Tongue (tissue), 3 donors: ENCODE data around the gene SCYL1. TPM values are rescaled to one million over a fixed set of nuclear protein-coding genes. Genes with fewer than 3 reads are reported as not detected.

Source experiments
- DNase-seq: peaks from one replicate; pipeline ENCODE4 v3.0.0-alpha.2; 2015
- small RNA-seq: library from RNA; depleted of rRNA; stranded (forward); fragments of <200 nt; gene quantifications from one replicate; pipeline ENCODE3, GENCODE V24; 2014; ENCODE audit warnings: low replicate concordance
- total RNA-seq: library from RNA; depleted of rRNA; stranded (reverse); fragments of >200 nt; gene quantifications from one replicate; pipeline ENCODE4 v1.2.3, GENCODE V29; 2014

The SCYL1 gene
- total RNA-seq, 1 donor from 2014 or later, result 33.8 TPM

DNA sequence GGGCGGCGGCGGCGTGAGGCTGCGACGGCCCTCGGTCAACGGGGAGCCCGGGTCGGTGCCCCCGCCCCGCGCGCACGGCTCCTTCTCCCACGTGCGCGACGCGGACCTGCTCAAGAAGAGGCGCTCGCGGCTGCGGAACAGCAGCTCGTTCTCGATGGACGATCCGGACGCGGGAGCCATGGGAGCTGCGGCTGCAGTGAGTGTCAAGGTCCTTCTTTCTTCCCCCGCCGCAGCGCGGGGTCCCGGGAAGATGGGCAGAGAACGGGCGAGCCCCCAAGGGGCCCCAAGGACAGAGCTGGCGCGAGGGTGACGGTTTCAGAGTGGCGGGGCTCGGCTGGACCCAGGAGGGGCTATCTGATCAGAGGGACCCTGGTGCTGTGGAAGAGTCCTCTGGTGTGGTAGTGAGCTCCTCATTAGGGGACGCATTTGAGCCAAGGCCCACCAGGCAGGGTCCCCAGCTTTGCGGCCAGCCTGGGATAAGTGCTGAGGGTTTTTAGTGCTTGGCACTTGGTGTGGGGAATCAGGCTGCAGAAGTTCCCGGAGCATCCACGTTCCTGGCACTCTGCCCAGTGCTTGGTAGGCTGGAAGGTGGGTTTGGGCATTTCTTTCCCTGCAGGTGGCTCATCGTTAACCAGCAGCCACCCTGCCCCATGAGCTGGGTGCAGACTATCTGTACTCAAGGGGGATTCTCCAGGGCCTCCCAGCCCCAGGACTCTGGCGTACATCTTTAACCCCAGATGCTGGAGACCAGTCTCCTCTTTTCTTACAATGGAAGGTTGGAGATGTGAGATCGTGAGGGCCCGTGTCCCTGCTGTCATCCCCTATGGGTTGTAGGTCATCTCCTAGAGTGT lies 60.7 kb downstream of the SCYL1 start:
- no peak for DNase-seq

DNA sequence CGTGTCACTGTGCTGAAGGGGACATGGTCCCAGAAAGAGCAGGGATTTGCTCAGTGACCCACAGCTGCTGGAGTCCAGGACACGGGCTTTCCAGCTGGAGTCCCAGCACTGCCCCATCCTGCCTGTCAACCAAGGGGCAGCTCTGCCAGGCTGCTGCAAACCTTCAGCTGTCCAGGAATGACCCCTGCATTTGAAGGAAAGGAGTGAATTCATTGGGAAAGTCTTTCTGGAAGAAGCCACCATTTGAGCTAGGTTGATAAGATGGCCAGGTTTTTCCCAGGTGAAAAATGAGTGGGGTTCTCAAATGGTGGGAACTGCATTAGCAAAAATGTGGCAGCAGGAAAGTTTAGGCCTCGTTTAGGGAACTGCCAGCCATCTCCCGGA lies 61.4 kb downstream of the SCYL1 start:
- no peak for DNase-seq

DNA sequence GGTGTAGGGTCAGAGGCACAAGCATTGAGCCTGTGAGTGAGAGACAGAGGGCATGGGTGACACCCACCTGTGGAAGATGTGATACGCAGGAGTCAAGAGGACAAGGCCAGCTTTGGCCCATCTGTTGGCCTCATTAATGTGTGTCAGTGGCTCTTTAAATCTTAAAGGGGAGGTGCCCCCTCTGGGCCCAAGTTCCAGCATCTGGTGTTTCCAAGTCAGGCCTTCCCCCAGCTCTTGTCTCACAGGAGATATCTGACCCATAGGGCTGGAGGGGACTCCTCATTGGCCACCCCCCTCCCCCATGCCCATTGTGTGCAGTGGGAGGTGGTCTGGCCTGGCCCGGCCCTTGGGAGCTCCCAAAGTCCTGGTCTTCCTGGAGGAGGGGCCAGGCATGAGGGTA lies 61.8 kb downstream of the SCYL1 start:
- peak; percentile 82 for DNase-seq

Small RNA genes lying within 50 kb of the gene (small RNA-seq; reads per million reads assigned to genes)
- gene AP001362.1, result not detected
- gene RF01684, result not detected

Other genes with a start within 250 kb of the SCYL1 start
- 14.2 TPM for gene CDC42EP2, start 210.2 kb upstream of the SCYL1 start, total RNA-seq
- gene DPF2, start 191.2 kb upstream of the SCYL1 start, total RNA-seq, result 41.4 TPM
- not detected for gene TIGD3, start 170.3 kb upstream of the SCYL1 start, total RNA-seq
- 4.8 TPM for gene SLC25A45, start 142.4 kb upstream of the SCYL1 start, total RNA-seq
- 63.4 TPM for gene FRMD8, start 138.4 kb upstream of the SCYL1 start, total RNA-seq
- 196 TPM for gene NEAT1, start 102.3 kb upstream of the SCYL1 start, total RNA-seq
- gene MALAT1, start 26.0 kb upstream of the SCYL1 start, total RNA-seq, result 27,133 TPM
- 116 TPM for gene LTBP3, start 33.3 kb downstream of the SCYL1 start, total RNA-seq
- gene ZNRD2, start 45.4 kb downstream of the SCYL1 start, total RNA-seq, result 26.6 TPM
- gene FAM89B, start 47.5 kb downstream of the SCYL1 start, total RNA-seq, result 30.4 TPM
- 284 TPM for gene EHBP1L1, start 51.0 kb downstream of the SCYL1 start, total RNA-seq
- 4.2 TPM for gene KCNK7, start 70.7 kb downstream of the SCYL1 start, total RNA-seq
- 46.9 TPM for gene MAP3K11, start 89.1 kb downstream of the SCYL1 start, total RNA-seq
- 15.8 TPM for gene PCNX3, start 90.7 kb downstream of the SCYL1 start, total RNA-seq
- gene SIPA1, start 113.0 kb downstream of the SCYL1 start, total RNA-seq, result 23.5 TPM
- gene RELA, start 137.8 kb downstream of the SCYL1 start, total RNA-seq, result 18.8 TPM
- 39.5 TPM for gene KAT5, start 187.2 kb downstream of the SCYL1 start, total RNA-seq
- gene RNASEH2C, start 195.7 kb downstream of the SCYL1 start, total RNA-seq, result 20.2 TPM